GM13977 (cell line): ENCODE data around the gene CACNA1G.

Source experiments
- DNase-seq: peaks from one replicate; pipeline ENCODE4 v3.0.0; 2012; ENCODE audit warnings: low spot score
- CTCF ChIP-seq: IDR thresholded peaks from 2 replicates; pipeline ENCODE4 v1.5.1; 2012; ENCODE audit warnings: mild to moderate bottlenecking, control low read depth; ENCODE audit not compliant: insufficient read depth; ENCODE audit errors: extremely low read depth, missing control alignments
- in situ Hi-C: fragments of 300-500 bp; cut with MboI; formaldehyde crosslinking; loops from one replicate; pipeline ENCODE4 v1.12.0; 2022; ENCODE audit warnings: low sequenced_read_pairs, low pct_unique_long_range_greater_than_20kb, mixed read lengths, inconsistent platforms; ENCODE audit not compliant: unreplicated experiment

The CACNA1G gene

GRCh38 chr17:50523208-50523607 lies 37.3 kb upstream of the CACNA1G start:
- no peak for TF ChIP-seq CTCF
- in situ Hi-C loops: no loop called here
- DNase-seq: no peak

GRCh38 chr17:50524838-50525237 lies 35.7 kb upstream of the CACNA1G start:
- DNase-seq: no peak
- in situ Hi-C loops: no loop called here

GRCh38 chr17:50527155-50527762 lies 33.3 kb upstream of the CACNA1G start:
- no peak for DNase-seq
- in situ Hi-C loops: no loop called here
- no peak for TF ChIP-seq CTCF

More at GRCh38 chr17:50524838-50525237, 35.7 kb upstream of the CACNA1G start:
- TF ChIP-seq CTCF: no peak

- no peak for TF ChIP-seq CTCF
- in situ Hi-C loops: no loop called here
- DNase-seq: no peak
Measured at GRCh38 chr17:50527949-50528474, 32.5 kb upstream of the CACNA1G start.

- in situ Hi-C loops: no loop called here
- no peak for TF ChIP-seq CTCF
- DNase-seq: no peak
Measured at GRCh38 chr17:50529849-50530248, 30.7 kb upstream of the CACNA1G start.

- no peak for TF ChIP-seq CTCF
- no peak for DNase-seq
- in situ Hi-C loops: no loop called here
Measured at GRCh38 chr17:50531428-50532025, 29.0 kb upstream of the CACNA1G start.
